Cerebellar nuclear complex (tissue), 1 donor: ENCODE measurements around the gene ANXA2R.
"Not testable (repeated sequence)": the region's sequence is repeated elsewhere in the genome, so short reads cannot be mapped to it uniquely, and the experiment has no call there.

ENCODE experiments used
- DNase-seq, 2 experiments: peaks; one replicate each; lab custom pipeline; 2025; lab: John Stamatoyannopoulos, UW

ANXA2R gene, protein sequence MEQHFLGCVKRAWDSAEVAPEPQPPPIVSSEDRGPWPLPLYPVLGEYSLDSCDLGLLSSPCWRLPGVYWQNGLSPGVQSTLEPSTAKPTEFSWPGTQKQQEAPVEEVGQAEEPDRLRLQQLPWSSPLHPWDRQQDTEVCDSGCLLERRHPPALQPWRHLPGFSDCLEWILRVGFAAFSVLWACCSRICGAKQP

DNA sequence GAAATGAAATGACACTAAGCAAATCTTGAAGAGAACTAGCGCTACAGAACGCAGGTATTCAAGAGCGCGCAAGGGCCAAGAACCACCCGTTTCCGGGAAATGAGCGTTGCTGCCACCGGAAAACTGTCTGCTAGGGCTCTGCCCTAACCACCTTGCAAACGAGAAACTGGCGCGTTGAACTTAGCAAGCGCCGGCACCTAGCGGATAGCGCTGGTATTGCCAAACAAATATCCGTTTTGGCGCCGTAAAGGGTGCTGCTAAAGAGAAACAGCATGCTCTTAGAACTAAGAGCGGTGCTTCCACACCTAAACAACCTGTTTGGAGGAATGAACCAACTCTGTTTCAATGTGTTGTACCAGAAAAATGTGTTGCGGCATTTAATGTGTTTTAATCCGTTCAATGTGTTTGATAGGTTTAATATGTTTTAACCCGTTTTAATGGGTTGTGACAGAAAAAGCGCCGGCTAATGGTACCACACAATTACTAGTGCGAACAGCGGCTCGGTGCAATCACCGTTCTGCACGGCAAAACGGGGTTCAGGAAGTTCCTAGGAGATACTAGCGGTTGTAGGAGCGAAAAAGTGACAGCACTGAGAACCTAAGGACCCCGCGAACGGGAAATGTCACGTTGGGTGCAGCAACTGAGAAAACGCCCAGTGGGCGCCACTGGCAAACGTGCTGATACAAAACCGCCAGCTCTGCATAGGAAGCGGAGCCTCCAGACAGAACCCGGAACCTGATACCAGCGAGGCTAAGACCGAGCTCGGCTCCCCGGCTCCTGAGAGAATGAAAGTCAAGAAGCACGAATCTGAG, at the start of gene ANXA2R:
Gene ANXA2R, minus strand, starts transcription at position 33 of the 812 bp plus-strand sequence. CDS start 273 bp downstream, outside the sequence.
- DNase-seq, result no peak

DNA sequence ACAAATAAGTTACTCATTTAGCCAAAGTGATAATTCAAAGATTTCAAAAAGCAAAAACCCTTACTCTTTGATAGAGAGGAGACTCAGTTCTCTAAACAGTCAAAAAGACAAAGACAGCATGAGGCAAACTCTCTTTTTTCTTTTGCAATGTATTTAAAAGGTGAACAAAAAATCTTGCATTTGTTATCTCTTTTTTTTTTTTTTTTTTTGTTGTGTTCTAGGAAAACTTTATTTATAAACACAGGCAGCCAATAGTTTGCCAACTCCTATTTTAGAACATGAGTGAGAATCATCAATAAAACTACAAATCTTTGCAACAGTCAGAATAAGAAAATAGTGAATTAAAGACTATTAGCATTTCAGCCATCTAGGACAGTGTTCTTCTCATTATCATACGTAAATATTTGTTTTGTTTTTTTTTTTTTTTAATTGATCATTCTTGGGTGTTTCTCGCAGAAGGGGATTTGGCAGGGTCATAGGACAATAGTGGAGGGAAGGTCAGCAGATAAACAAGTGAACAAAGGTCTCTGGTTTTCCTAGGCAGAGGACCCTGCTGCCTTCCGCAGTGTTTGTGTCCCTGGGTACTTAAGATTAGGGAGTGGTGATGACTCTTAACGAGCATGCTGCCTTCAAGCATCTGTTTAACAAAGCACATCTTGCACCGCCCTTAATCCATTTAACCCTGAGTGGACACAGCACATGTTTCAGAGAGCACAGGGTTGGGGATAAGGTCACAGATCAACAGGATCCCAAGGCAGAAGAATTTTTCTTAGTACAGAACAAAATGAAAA, 46.2 kb upstream of the ANXA2R start:
- DNase-seq, result not testable (repeated sequence)

DNA sequence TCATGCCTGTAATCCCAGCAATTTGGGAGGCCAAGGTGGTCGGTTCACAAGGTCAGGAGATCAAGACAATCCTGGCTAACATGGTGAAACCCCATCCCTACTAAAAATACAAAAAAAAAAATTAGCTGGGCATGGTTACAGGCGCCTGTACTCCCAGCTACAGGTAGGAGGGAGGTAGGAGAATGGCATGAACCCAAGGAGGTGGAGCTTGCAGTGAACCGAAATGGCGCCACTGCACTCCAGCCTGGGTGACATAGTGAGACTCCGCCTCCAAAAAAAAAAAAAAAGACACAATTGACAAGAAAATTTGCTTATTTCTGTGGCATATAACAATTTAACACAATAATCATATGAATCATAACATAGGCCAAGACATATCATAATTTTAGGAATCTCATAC, 45.3 kb upstream of the ANXA2R start:
- no peak for DNase-seq

DNA sequence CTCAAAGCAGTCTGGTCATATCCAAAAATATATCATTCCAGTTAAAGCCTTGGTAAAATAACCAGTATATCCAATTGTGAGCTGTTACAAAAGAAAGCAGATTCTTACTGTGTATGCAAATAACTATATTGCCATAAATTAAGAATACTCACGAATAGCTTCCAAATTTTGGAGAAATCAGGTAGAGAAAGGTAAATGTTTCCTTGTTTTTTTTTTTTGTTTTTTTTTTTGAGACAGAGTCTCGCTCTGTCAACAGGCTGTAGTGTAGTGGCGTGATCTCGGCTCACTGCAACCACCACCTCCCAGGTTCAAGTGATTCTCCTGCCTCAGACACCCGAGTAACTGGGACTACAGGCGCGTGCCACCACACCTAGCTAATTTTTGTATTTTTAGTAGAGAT, 44.3 kb upstream of the ANXA2R start:
- not testable (repeated sequence) for DNase-seq

DNA sequence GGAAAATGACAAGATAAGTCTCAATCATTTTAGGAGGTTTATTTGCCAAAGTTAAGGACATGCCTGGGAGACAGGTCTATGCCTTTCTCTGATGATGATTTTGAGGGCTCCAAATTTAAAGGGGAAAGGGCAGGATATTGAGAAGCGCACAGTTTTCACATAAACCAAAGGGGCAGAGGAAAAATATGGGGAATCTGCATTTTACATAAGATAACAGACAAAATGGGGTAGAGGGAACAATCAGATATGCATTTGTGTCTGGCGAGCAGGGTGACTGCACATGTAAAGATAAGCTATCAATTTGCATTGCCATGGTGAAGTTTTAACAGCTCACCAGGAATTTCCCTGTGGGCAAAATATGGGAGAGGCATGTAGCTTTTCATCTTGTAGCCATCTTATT, 41.2 kb upstream of the ANXA2R start:
- not testable (repeated sequence) for DNase-seq

DNA sequence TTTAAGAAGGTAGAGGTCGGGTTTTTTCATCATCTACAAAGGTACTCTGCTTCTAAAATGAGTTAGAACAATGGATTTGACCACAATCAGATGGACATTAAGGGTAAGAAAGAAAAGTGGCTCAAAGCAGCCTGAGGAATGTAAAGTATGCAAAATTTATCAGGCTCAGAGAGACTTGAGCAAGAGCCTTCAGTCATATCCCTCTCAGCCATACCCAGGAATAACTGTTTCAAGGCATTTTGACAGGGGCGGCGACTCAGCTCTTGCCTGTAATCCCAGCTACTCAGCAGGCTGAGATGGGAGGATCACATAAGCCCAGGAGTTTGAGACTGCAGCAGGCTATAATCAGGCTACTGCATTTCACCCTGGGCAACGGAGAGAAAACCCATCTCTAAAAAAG, 38.8 kb upstream of the ANXA2R start:
- no peak for DNase-seq

DNA sequence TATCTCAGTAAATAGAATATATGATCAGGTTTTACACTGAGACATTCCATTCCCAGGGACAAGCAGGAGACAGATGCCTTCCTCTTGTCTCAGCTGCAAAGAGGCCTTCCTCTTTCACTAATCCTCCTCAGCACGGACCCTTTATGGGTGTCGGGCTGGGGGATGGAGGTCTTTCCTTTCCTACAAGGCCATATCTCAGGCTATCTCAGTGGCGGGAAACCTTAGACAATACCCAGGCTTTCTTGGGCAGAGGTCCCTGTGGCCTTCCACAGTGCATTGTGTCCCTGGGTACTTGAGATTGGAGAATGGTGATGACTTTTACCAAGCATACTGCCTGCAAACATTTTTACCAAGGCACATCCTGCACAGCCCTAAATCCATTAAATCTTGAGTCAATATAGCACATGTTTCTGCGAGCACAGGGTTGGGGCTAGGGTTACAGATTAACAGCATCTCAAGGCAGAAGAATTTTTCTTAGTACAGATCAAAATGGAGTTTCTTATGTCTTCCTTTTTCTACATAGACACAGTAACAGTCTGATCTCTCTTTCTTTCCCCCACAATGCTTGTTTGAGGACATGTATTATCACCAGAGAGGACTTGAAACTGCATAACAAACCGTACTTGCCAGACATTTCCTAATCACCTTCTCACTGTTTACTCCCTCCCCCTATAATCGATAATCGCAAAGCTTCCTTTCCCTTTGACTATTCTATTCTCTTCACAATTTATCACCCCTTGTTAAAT, 37.5 kb upstream of the ANXA2R start:
- DNase-seq, result not testable (repeated sequence)

DNA sequence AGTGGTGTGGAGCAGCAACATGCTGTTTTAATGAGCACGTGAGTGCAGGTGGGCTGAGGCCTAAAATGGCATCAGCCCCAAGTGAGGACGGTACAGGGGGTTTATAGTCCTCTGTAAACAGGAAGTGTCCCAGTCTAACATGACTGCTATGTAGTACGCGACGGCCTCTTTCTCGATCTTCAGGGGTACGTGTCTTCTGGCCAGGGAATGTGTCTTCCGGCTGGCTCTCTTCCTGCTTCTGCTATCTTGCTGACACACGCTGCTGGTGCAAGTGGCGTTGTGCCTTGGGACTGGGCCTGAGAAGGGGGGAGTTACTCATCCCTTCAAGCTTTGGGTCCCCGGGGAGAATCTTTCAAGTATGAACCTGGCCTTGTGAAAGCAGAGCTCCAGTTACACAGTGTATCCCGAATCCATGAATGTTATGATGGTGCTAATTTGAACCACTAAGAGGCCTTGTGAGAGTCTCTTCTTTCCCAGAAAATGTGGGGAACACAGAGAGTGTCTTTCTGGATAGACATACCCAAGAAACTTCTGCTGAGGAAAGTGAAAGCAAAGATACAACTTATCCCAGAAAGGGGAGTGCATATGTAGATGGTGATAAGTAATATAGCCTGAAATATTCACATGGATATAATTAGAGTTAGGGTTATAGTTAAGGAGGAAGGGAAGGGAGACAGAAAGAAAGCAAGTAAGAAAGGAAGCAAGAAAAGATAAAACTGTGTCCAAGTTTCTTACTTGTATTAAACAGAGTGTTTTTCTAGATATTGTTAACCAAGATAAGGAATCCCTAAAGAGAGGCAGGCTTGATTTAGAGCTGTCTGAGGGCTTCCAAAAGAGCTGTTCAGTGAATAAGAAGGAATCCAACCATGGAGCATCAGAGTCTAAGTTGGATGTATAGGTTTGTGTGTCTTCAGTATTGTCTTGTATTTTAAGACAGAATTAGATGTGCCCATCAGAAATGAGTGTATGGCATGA, 35.5 kb upstream of the ANXA2R start:
- DNase-seq, result no peak

DNA sequence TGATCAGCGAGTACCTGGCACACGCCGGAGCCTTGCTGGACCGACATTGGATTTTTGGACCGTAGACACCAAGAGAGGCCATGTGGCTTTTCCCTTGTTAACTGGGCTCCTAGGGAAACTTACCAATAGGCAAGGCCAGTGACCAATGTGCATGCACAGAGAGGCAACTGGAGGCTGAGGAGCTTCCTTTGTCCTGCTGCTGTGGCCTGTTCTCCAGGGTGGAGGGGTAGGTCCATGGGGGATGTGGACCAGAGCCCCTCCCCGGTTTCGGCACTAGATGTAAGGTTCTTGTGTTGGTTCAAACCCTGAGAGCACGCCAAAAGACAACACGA, 34.8 kb upstream of the ANXA2R start:
- no peak for DNase-seq

DNA sequence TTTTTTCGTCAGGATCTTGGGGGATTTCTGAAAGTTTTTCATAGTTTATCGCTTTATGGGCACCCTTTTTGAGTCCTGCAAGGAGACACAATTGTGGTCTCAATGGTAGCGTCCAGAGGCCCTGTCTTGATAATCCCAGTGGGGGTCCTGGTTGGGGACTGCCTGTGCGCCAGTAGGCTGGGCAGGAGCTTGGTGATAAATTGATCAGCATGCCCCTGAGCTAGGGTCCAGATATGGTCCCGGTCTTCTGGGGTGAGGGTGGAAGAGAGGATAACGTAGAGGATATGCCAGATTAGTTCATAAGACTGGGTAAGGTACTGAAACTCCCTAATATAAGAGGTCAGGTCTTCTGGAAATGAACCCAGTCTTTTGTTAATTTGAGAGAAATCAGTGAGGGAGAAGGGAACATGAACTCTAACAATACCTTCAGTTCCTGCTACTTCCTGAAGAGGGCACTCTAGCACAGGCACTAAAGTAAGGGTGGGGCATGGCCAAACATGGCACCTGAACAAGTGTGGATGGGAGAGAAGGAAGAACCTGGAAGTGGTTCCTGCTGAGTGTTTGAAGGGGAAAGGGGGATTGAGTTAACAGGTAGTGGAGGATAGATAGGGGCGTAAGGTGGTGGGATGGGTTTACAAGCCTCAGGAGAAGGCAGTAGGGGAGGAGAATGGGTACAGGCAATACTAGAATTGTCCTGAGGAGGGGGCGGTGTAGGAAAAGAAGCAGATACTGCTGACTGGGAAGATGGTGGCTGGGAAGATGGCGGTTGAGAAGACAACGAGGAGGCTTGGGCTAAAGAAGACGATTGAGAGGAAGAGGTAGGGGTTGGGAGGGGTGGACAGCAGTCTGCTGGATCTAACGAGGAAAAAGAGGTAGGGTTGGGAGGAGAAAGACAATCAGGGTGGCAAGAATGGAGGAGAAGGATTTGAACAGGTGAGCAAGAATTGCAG, 33.8 kb upstream of the ANXA2R start:
- DNase-seq, result no peak

DNA sequence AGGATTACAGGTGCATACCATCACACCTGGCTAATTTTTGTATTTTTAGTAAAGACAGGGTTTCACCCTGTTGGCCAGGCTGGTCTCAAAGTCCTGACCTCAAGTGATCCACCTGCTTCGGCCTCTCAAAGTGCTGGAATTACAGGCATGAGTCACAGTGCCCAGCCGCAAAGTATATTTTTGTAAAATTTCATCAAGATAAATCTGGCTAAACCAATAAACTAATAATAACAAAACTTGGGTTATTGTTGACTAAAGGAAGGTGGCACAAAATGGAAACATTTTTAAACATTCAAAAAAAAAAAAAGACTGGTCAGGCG, 29.2 kb upstream of the ANXA2R start:
- DNase-seq, result not testable (repeated sequence)

DNA sequence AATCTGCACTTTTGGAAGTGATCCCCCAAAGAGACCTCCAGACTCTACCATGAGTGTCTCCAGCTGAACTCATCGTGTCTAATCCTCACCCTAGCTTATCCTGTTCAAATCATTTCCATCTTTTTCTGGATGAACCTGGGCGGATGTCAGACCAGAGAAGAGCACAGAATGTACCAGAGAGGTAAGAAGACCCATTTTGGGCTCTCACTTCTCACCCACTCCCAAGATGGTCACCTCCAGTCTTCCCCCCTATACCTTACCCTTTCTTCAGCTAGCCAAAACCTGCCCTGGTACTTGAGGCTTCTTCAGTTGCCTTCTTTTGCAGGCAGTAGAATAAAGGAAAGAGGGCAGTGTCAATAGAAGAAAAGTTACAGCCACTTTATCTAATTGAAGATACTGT, 27.9 kb upstream of the ANXA2R start:
- DNase-seq, result no peak

DNA sequence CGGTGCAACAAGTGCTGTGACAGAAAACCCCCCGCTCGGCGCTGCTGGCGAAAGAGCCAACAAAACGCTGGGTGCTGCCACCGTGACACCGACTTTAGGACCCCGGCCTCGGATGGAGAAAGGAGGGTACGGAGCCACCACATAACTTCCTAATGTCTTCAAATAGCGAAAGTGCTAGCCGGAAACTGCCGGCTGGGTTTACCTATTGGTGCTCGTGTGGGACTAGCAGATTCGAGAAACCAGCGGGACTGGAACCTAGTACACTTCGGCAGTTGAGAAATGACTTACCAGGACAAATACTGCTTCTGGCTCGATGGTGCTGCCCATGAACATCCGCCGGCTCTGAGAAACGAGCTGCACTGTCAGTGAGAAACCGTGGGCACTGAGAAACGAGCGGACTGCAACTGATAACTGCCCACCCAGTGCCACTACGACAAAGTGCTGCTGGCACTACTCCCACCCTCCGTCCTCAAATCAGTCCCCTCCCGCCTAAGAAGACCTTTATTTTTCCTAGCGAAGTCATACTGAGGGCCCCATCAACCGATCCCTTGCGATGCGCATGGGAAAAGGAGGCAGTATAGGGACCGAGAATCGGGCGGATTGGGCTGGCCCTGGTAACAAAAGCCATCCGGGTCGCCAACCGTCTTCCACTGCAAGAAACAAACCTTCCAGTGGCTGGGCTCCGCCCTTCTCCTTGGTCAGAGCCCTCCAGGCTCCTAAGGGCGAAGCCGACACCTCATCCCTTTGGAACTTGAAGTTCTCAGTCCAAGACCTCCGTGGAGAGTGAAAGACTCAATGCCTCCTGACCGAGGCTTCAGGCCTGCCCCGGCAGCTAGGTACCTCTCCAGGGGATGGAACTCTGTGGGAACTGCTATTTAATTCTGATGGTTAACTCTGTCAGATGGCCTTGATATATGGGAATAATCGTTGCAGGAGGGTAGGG, 27.0 kb upstream of the ANXA2R start:
- DNase-seq, result peak; percentile 13 to 38

DNA sequence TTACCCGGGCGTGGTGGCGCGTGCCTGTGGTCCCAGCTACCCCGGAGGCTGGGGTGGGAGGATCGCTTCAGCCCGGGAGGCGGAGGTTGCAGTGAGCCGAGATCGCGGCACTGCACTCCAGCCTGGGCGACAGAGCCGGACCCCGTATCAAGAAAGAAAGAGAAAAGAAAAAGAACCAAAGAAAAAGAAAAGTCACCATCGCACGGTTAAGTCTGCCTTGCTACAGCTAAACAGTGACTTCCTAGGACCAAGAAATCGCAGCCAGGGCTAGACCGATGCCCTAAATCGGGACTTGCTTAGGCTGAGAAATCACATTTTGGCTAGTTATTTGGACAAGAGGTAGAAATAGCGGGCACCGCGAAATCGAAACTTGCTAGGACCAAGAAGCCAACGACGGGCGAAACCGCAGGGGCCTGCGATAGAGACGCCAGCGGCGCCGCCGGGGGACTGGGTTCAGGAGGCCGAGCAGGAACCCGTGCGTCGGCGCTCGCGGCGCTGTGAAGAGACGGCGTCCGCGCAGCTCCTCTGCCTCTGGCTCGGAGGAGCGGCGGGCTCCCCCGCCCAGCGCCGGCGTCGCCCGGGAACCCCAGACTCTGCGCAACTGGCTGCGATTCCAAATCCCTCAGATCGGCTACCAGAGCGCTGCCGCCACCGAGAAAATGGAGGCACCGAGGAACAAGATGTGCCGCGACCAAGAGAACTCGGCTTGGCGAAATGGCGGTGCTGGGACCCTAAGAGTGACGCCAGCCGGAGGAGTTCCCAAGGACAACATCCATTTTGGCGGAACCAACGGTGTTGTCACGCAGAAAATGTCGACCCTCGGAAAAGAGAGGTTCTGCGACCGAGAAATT, 26.1 kb upstream of the ANXA2R start:
- DNase-seq, result peak in 1 of 2 experiments; percentile 20

DNA sequence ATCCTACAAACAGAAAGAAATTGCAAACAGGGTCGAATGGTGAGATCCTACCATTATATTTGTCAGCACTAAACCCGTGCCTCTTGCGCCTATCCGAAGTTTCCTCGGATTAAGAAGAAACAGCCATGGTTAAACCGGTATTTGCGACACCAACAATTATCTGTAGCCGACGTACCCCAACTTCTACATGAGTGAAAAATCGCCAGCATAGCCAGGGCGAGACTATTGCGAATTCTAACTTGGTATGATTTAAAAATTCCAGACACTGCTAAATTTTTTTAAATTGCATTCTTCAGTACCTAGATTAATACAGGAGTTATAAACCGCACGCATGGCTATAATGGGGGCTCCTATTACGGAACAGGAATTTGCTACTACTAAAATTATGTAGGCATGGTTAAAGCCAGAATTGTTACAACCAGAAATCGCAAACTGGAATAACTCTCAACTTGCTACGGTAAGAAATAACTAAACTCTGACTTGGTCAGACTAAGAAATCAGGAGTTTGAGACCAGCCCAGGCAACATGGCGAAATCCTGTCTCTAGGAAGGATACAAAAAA, 25.3 kb upstream of the ANXA2R start:
- DNase-seq, result no peak

DNA sequence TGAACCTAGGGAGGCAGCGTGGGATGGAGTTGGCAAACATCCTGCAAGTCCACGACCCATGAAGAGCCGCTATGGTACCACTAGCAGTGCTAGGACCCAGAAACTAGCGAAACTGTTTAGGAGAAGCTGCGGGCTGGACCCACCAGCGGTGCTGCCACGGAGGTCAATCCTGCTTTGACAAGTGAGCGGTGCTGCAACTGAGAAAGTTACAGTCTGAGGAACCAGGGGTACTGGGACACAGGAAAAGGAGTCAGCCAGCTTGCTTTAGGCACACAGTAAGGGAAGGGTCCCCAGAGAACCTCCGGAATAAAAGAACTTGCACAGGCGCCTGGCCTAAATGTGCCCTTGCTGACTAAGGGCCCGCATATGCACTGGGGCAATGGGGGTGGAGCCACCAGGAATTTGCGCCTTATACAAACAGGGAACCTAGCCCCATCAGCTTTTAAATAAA, 23.6 kb upstream of the ANXA2R start:
- no peak for DNase-seq

DNA sequence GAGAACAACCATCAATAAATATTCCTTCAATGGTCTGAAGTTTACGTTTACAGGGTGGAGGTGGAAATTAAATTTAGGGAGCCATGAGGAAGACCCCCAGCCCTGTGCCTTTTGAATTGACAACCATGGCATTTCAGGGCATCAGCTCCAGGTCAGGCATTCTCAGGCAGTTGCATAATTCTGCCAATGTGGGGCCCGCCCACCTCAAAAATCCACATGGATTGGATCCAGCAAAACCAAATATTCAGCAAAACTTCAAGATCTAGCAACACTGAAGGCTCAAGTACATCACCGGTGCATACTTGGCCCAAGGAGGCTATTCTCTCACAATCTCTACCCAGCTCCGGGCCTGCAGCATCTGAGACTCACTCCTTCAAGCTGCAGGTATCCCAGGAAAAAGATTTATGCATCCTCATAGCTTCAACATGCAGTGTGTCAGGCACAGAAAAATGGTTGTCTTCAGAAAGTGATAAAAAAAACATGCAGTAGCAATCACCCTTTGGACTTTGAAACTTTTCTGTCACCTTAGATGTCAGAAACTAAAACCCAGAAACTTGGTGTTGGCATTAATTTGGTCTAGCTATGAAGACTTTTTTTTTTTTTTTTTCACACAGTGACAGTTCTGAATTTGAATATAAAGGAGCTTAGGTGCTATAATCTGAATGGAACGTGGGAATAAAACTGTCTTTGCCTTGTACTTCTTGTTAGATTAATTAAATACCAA, 21.4 kb upstream of the ANXA2R start:
- DNase-seq, result no peak
